Small intestine (tissue), 7 donors: ENCODE data around the gene ADAMTS13. TPM values are rescaled to one million over a fixed set of nuclear protein-coding genes. Genes with fewer than 3 reads are reported as not detected.
"Not testable (repeated sequence)": the region's sequence is repeated elsewhere in the genome, so short reads cannot be mapped to it uniquely, and the experiment has no call there.

Experiments used
- DNase-seq, 2 donors: peaks; one replicate each; pipeline versions ENCODE4 v3.0.0 to v3.0.0-alpha.2; 2013
- FAIRE-seq: peaks from 2 replicates; lab custom pipeline; 2012; peaks lifted over from hg19 to GRCh38; lab: Jason Lieb, UNC
- H3K27ac ChIP-seq, 3 donors: one replicate each; pipeline ENCODE4 v1.5.1; 2013; ENCODE audit warnings: low read length in 2 of 3, mild to moderate bottlenecking in 2 of 3, control low read depth in 1 of 3, inconsistent platforms in 1 of 3, low read depth in 1 of 3, moderate library complexity in 1 of 3
- H3K27me3 ChIP-seq, 3 donors: one replicate each; pipeline ENCODE4 v1.6.1; 2013; ENCODE audit warnings: low read length in 3 of 3, inconsistent platforms in 1 of 3; ENCODE audit not compliant: control insufficient read depth in 3 of 3, insufficient read depth in 3 of 3
- H3K36me3 ChIP-seq, 3 donors: one replicate each; pipeline ENCODE4 v1.6.1; 2013; ENCODE audit warnings: low read length in 3 of 3, inconsistent platforms in 1 of 3, low read depth in 1 of 3, mild to moderate bottlenecking in 1 of 3, moderate library complexity in 1 of 3; ENCODE audit not compliant: control insufficient read depth in 3 of 3, insufficient read depth in 2 of 3
- H3K4me1 ChIP-seq, 3 donors: one replicate each; pipeline ENCODE4 v1.6.1; 2013; ENCODE audit warnings: low read length in 2 of 3, inconsistent platforms in 1 of 3, low read depth in 1 of 3, mild to moderate bottlenecking in 1 of 3, moderate library complexity in 1 of 3; ENCODE audit not compliant: control insufficient read depth in 3 of 3, insufficient read depth in 2 of 3
- H3K4me3 ChIP-seq, 3 donors: one replicate each; pipeline ENCODE4 v1.5.1; 2013; ENCODE audit warnings: low read length in 3 of 3, control low read depth in 1 of 3, inconsistent platforms in 1 of 3, low read depth in 1 of 3, mild to moderate bottlenecking in 1 of 3, moderate library complexity in 1 of 3
- H3K9me3 ChIP-seq, 2 donors: one replicate each; pipeline ENCODE4 v1.6.1; 2013; ENCODE audit warnings: low read depth in 1 of 2, low read length in 1 of 2; ENCODE audit not compliant: control insufficient read depth in 2 of 2, insufficient read depth in 1 of 2
- WGBS, 3 donors: extraction: QIAGEN DNeasy Blood & Tissue Kit; methylation state at CpG; one replicate each; pipeline ENCODE4 v1.1.7; 2013; 5-methylcytosine and 5-hydroxymethylcytosine counted together
- polyA plus RNA-seq, 4 donors: library from polyadenylated mRNA; stranded (reverse) in 3 of 4; unstranded in 1 of 4; fragments of 200-250 nt in 3 of 4; fragments of 120-200 nt in 1 of 4; gene quantifications; one replicate each; pipeline versions ENCODE4 v1.2.1 to v1.2.3, GENCODE V29; 2013
- donor health status: healthy with polysubstance abuse.
- donor health status: control.
- donor health status: control.
- donor health status: Bipolar disorder and iron deficiency.
- donor health status: healthy.

Gene ADAMTS13
- polyA plus RNA-seq, 4 donors = 2.4 to 16.8 (median 7.4) TPM

GRCh38 chr9:133448487-133448972 is 26.4 kb downstream of the ADAMTS13 start:
- Histone ChIP-seq H3K36me3 (no peaks in the 10 kb centered on the region), H3K4me1 (no peaks in the 10 kb centered on the region), H3K9me3 (no peaks in the 10 kb centered on the region), H3K4me3 (no peak overlapping the region), H3K27me3 (no peaks in the 10 kb centered on the region), H3K27ac (no peak overlapping the region)
- 37 to 68% (median 37%) methylated on average over 13 of the region's 13 CpGs for WGBS, 3 donors
- FAIRE-seq (no peak), DNase-seq (peak in 1 of 2 donors; percentile 44)

- WGBS, 3 donors = 32 to 76% (median 48%) methylated on average over 12 of the region's 12 CpGs
- no peak overlapping the region for H3K27ac ChIP-seq
- H3K9me3 ChIP-seq = no peaks in the 10 kb centered on the region
- DNase-seq (peak in 1 of 2 donors; percentile 92), FAIRE-seq (no peak)
- H3K4me3 ChIP-seq = no peak overlapping the region
- H3K27me3 ChIP-seq = no peaks in the 10 kb centered on the region
- no peaks in the 10 kb centered on the region for H3K36me3 ChIP-seq
- H3K4me1 ChIP-seq = no peaks in the 10 kb centered on the region
Measured at GRCh38 chr9:133449760-133450159, 27.6 kb downstream of the ADAMTS13 start.

GRCh38 chr9:133451865-133452264 is 29.7 kb downstream of the ADAMTS13 start:
- DNase-seq, FAIRE-seq, H3K4me1 ChIP-seq, H3K27me3 ChIP-seq, H3K36me3 ChIP-seq, H3K27ac ChIP-seq, H3K4me3 ChIP-seq, H3K9me3 ChIP-seq: not testable (repeated sequence)
- WGBS, 3 donors = 93 to 98% (median 96%) methylated on average over 5 of the region's 5 CpGs

- H3K4me1 ChIP-seq = no peaks in the 10 kb centered on the region
- no peak overlapping the region for H3K27ac ChIP-seq
- H3K9me3 ChIP-seq = no peaks in the 10 kb centered on the region
- FAIRE-seq (no peak), DNase-seq (no peak)
- no peaks in the 10 kb centered on the region for H3K27me3 ChIP-seq
- H3K4me3 ChIP-seq = no peak overlapping the region
- 87 to 89% (median 89%) methylated on average over 7 of the region's 7 CpGs for WGBS, 3 donors
- H3K36me3 ChIP-seq = peaks cover 0 to 10% (median 0%) of the 10 kb centered on the region in 3 donors
Measured at GRCh38 chr9:133452562-133452961, 30.4 kb downstream of the ADAMTS13 start.

GRCh38 chr9:133453651-133454050 is 31.5 kb downstream of the ADAMTS13 start:
- Histone ChIP-seq H3K27me3 (no peaks in the 10 kb centered on the region), H3K27ac (no peak overlapping the region), H3K36me3 (peaks cover 0 to 12% (median 0%) of the 10 kb centered on the region in 3 donors), H3K4me1 (no peaks in the 10 kb centered on the region), H3K4me3 (no peak overlapping the region), H3K9me3 (no peaks in the 10 kb centered on the region)
- FAIRE-seq = no peak
- DNase-seq = no peak
- WGBS, 3 donors = 78 to 89% (median 83%) methylated on average over 11 of the region's 11 CpGs

- no peak for DNase-seq
- Histone ChIP-seq H3K4me3 (no peak overlapping the region), H3K27me3 (no peaks in the 10 kb centered on the region), H3K36me3 (peaks cover 0 to 12% (median 0%) of the 10 kb centered on the region in 3 donors), H3K4me1 (peaks cover 0 to 3% (median 0%) of the 10 kb centered on the region in 3 donors), H3K9me3 (no peaks in the 10 kb centered on the region), H3K27ac (no peak overlapping the region)
- WGBS, 3 donors = 91 to 92% (median 91%) methylated on average over 18 to 19 of the region's 19 CpGs
- no peak for FAIRE-seq
Measured at GRCh38 chr9:133454325-133454724, 32.2 kb downstream of the ADAMTS13 start.

- Histone ChIP-seq H3K4me1 (peaks cover 0 to 4% (median 0%) of the 10 kb centered on the region in 3 donors), H3K4me3 (no peak overlapping the region), H3K9me3 (no peaks in the 10 kb centered on the region), H3K27ac (no peak overlapping the region), H3K27me3 (no peaks in the 10 kb centered on the region), H3K36me3 (peaks cover 0 to 12% (median 0%) of the 10 kb centered on the region in 3 donors)
- 94 to 95% (median 95%) methylated on average over 20 of the region's 20 CpGs for WGBS, 3 donors
- FAIRE-seq (no peak), DNase-seq (no peak)
Measured at GRCh38 chr9:133454943-133455673, 32.9 kb downstream of the ADAMTS13 start.

GRCh38 chr9:133455936-133456335 is 33.8 kb downstream of the ADAMTS13 start:
- no peaks in the 10 kb centered on the region for H3K9me3 ChIP-seq
- FAIRE-seq (no peak), DNase-seq (no peak)
- H3K4me3 ChIP-seq = no peak overlapping the region
- H3K4me1 ChIP-seq = peaks cover 0 to 9% (median 0%) of the 10 kb centered on the region in 3 donors
- no peaks in the 10 kb centered on the region for H3K27me3 ChIP-seq
- WGBS, 3 donors = 92 to 93% (median 93%) methylated on average over 11 of the region's 11 CpGs
- H3K27ac ChIP-seq = no peak overlapping the region
- H3K36me3 ChIP-seq = peaks cover 0 to 12% (median 0%) of the 10 kb centered on the region in 3 donors
